Measurements from ENCODE around the gene ADCY3. TPM values are rescaled to one million over a fixed set of nuclear protein-coding genes. Genes with fewer than 3 reads are reported as not detected.

ADCY3 gene
- total RNA-seq, 1 experiment from 2014 or later, result 71.1 TPM

GRCh38 chr2:24787532-24787931, 132.5 kb downstream of the ADCY3 start:
- Histone ChIP-seq H3K9me2 (ENCODE audit: insufficient read depth) (no peaks in the 10 kb centered on the region), H3K9me3 (ENCODE audit: control insufficient read depth in 1 of 2, insufficient read depth in 1 of 2, low read depth in 1 of 2, low read length in 2 of 2) (no peaks in the 10 kb centered on the region), H3K9ac (ENCODE audit: low read length) (no peak overlapping the region), H3K4me1 (ENCODE audit: control insufficient read depth in 1 of 2, insufficient read depth in 2 of 2, low read length in 2 of 2) (peaks cover 12 to 21% of the 10 kb centered on the region in 2 experiments), H2AFZ (ENCODE audit: low read depth, low read length, poor library complexity, severe bottlenecking) (no peak overlapping the region), H4K20me1 (ENCODE audit: insufficient read depth) (no peaks in the 10 kb centered on the region), H3K4me2 (ENCODE audit: low read length) (no peak overlapping the region), H3K4me3 (replicated peaks in 1 of 2; ENCODE audit: low read depth in 1 of 2, low read length in 2 of 2) (no peak overlapping the region), H3K36me3 (ENCODE audit: control insufficient read depth in 1 of 2, insufficient read depth in 2 of 2, low read length in 2 of 2) (no peaks in the 10 kb centered on the region), H3K27me3 (ENCODE audit: insufficient read depth, low read length) (no peaks in the 10 kb centered on the region), H3K27ac (ENCODE audit: low read depth, low read length) (no peak overlapping the region), H3K79me2 (ENCODE audit: insufficient read depth, low read length) (no peaks in the 10 kb centered on the region)
- DNase-seq (ENCODE audit: low read depth, low spot score), result no peak
- ChIA-PET POLR2A (no interaction called here), CTCF (no interaction called here), RAD21 (ENCODE audit: low non-redundant PET in 1 of 2, low total read pairs in 2 of 2, uncharacterized antibody in 2 of 2, unreplicated experiment in 2 of 2) (no interaction called here)
- no peak for ATAC-seq
- no TSS peak for BruUV-seq (replicated peaks)
- intact Hi-C loops (cut with micrococcal nuclease), result no loop called here
- TF ChIP-seq EZH2 (IDR thresholded peaks at IDR 0.05) (no peak), REST (IDR thresholded peaks at IDR 0.05; ENCODE audit: low read depth) (no peak), ZNF274 (IDR thresholded peaks at IDR 0.05; ENCODE audit: low read depth, low read length) (no peak), EZH2phosphoT487 (IDR thresholded peaks at IDR 0.05; ENCODE audit: borderline replicate concordance) (no peak), YY1 (IDR thresholded peaks at IDR 0.05; ENCODE audit: extremely low read depth, insufficient replicate concordance, low read depth, low read length) (no peak), ATF3 (IDR thresholded peaks at IDR 0.05) (no peak), POLR2A (IDR thresholded peaks at IDR 0.05; ENCODE audit: borderline replicate concordance, extremely low read depth, insufficient read depth, insufficient read length) (no peak)

All from HCT116 (cell line).